ENCODE results near the gene PSMA2. TPM values are rescaled to one million over a fixed set of nuclear protein-coding genes. Genes with fewer than 3 reads are reported as not detected.

Gene PSMA2
- total and polyA plus RNA-seq, 8 donors, result 9.4 to 278 (median 136) TPM

DNA sequence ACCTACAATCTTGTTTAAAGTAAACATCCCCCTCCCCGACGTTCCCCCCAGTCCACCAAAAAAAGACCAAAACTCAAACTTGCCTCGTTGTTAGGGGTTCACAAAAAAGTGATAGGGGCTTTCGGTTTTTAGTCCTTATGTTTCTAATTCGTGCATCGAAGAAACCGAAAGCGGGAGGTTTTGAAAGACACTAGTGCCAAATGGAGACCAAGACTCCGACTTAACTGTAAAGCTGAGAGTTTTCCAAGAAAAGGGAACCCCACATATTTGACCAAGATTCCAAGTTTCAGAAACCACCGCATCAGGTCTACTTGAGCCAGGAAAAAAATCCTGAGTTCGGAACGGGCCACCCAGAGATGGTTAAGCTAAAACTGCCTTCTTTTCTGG, 534 bp downstream of the PSMA2 start:
- H3K4me1 ChIP-seq, result peaks cover 42 to 83% (median 61%) of the 10 kb centered on the region in 4 donors
- H3K9me3 ChIP-seq, result no peaks in the 10 kb centered on the region
- H3K36me3 ChIP-seq, result peaks cover 0 to 29% (median 27%) of the 10 kb centered on the region in 4 donors
- H3K27me3 ChIP-seq, result no peaks in the 10 kb centered on the region
- WGBS, 5 donors, result 0 to 1% (median 0%) methylated on average over 12 of the region's 12 CpGs
- peak overlapping the region; percentile 83 to 90 (median 86) for H3K4me3 ChIP-seq
- H3K27ac ChIP-seq, result peak overlapping the region; percentile 87 to 89 (median 89)
- no peak for TF ChIP-seq EP300 (IDR thresholded peaks at IDR 0.05)
- TF ChIP-seq POLR2AphosphoS5 (IDR thresholded peaks at IDR 0.05), result no peak
- TF ChIP-seq POLR2A (IDR thresholded peaks at IDR 0.05), result no peak
- no peak for TF ChIP-seq CTCF (IDR thresholded peaks at IDR 0.05)
- intact Hi-C loops (cut with DNase I; ENCODE audit: low total_unique reads), result no loop called here
- no peak for DNase-seq

DNA sequence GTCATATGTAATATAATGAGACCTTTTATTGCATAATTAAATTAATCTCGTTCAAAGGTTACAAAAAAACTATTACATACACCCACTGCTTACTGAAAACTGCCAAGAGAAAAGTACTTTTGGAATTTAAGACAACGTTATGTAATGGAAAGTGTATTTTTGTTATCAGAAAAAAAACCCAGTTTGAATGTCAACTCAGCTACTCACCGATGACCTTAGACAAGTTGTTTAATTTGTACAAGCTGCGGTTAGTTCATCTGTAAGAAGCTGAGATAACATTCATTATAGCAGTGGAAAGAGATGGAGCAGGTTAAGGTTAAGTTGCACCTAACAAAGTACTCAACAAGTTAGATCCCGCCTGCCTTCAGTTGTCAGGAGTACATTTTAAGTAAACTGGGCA, 1.1 kb downstream of the PSMA2 start:
- 3 to 9% (median 4%) methylated on average over 5 of the region's 5 CpGs for WGBS, 5 donors
- peaks cover 0 to 29% (median 27%) of the 10 kb centered on the region in 4 donors for H3K36me3 ChIP-seq
- no peaks in the 10 kb centered on the region for H3K27me3 ChIP-seq
- peaks cover 42 to 82% (median 61%) of the 10 kb centered on the region in 4 donors for H3K4me1 ChIP-seq
- intact Hi-C loops (cut with DNase I; ENCODE audit: low total_unique reads), result no loop called here
- TF ChIP-seq EP300 (IDR thresholded peaks at IDR 0.05) (no peak), POLR2AphosphoS5 (IDR thresholded peaks at IDR 0.05) (peak in 1 of 3 donors; percentile 62)
- H3K4me3 ChIP-seq, result peak overlapping the region; percentile 83 to 90 (median 86)
- H3K9me3 ChIP-seq, result no peaks in the 10 kb centered on the region
- peak overlapping the region in 4 of 5 donors; percentile 87 to 89 (median 89) for H3K27ac ChIP-seq
- no peak for DNase-seq

DNA sequence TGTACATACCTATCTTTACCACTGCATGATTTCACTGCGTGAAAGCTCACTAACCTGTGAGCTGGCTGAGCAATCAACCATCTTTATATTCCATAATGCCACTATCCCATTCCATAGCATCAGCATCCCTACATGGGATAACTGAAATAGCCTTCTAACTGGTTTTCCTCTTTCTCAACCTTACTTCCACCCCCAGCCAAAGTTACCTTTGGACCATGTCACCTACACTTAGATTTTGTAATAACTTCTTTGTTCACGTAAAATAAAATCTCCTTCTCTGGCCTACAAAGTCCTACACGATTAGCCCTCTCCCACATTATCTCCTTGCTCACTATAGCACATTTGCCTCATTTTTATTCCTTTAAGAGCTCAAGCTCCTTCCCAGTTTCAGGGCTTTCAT, 2.5 kb downstream of the PSMA2 start:
- H3K27me3 ChIP-seq, result no peaks in the 10 kb centered on the region
- H3K27ac ChIP-seq, result no peak overlapping the region
- intact Hi-C loops (cut with DNase I; ENCODE audit: low total_unique reads), result no loop called here
- peak overlapping the region in 1 of 4 donors; percentile 90 for H3K4me3 ChIP-seq
- no peak for DNase-seq
- H3K4me1 ChIP-seq, result peaks cover 39 to 81% (median 57%) of the 10 kb centered on the region in 4 donors
- no peak for TF ChIP-seq POLR2A (IDR thresholded peaks at IDR 0.05)
- TF ChIP-seq CTCF (IDR thresholded peaks at IDR 0.05), result no peak
- TF ChIP-seq POLR2AphosphoS5 (IDR thresholded peaks at IDR 0.05), result no peak
- no peak for TF ChIP-seq EP300 (IDR thresholded peaks at IDR 0.05)
- 49 to 74% (median 61%) methylated on average over 3 of the region's 3 CpGs for WGBS, 5 donors
- H3K36me3 ChIP-seq, result peaks cover 9 to 32% (median 29%) of the 10 kb centered on the region in 4 donors
- no peaks in the 10 kb centered on the region for H3K9me3 ChIP-seq

- H3K4me1 ChIP-seq, result peaks cover 35 to 75% (median 50%) of the 10 kb centered on the region in 4 donors
- H3K27me3 ChIP-seq, result no peaks in the 10 kb centered on the region
- H3K36me3 ChIP-seq, result peaks cover 16 to 39% (median 36%) of the 10 kb centered on the region in 4 donors
- 60 to 77% (median 66%) methylated on average over 3 of the region's 3 CpGs for WGBS, 5 donors
- H3K4me3 ChIP-seq, result no peak overlapping the region
- no peaks in the 10 kb centered on the region for H3K9me3 ChIP-seq
- intact Hi-C loops (cut with DNase I; ENCODE audit: low total_unique reads), result no loop called here
- H3K27ac ChIP-seq, result no peak overlapping the region
- DNase-seq, result no peak
- TF ChIP-seq CTCF (IDR thresholded peaks at IDR 0.05), result no peak
- no peak for TF ChIP-seq EP300 (IDR thresholded peaks at IDR 0.05)
- TF ChIP-seq POLR2A (IDR thresholded peaks at IDR 0.05), result no peak
- no peak for TF ChIP-seq POLR2AphosphoS5 (IDR thresholded peaks at IDR 0.05)
These were observed 3.2 kb downstream of the PSMA2 start for GRCh38 chr7:42928754-42929153.

- peaks cover 36 to 64% (median 62%) of the 10 kb centered on the region in 4 donors for H3K36me3 ChIP-seq
- WGBS, 5 donors, result 75 to 84% (median 80%) methylated on average over 5 of the region's 5 CpGs
- TF ChIP-seq EP300 (IDR thresholded peaks at IDR 0.05) (no peak), POLR2AphosphoS5 (IDR thresholded peaks at IDR 0.05) (no peak), POLR2A (IDR thresholded peaks at IDR 0.05) (no peak), CTCF (IDR thresholded peaks at IDR 0.05) (no peak)
- peaks cover 28 to 65% (median 41%) of the 10 kb centered on the region in 4 donors for H3K4me1 ChIP-seq
- DNase-seq, result no peak
- no peaks in the 10 kb centered on the region for H3K9me3 ChIP-seq
- intact Hi-C loops (cut with DNase I; ENCODE audit: low total_unique reads), result no loop called here
- H3K27me3 ChIP-seq, result no peaks in the 10 kb centered on the region
- no peak overlapping the region for H3K27ac ChIP-seq
- no peak overlapping the region for H3K4me3 ChIP-seq
These were observed 5.8 kb downstream of the PSMA2 start for GRCh38 chr7:42926204-42926603.

Measured in stomach (tissue), 9 donors.